A673 (cell line): Measurements from ENCODE around the gene SPACA6. TPM values are rescaled to one million over a fixed set of nuclear protein-coding genes. Genes with fewer than 3 reads are reported as not detected.
"Not testable (repeated sequence)": the region's sequence is repeated elsewhere in the genome, so short reads cannot be mapped to it uniquely, and the experiment has no call there.

ENCODE experiments used
- BruUV-seq: library from RNA; stranded (reverse); fragments of 400-500 nt; replicated peaks from 2 replicates; lab custom pipeline; 2021; lab: Mats Ljungman, UMichigan
- CTCF ChIA-PET: fragments of 300-600 bp; sonication (Branson Sonifier 250); formaldehyde crosslinking; loops from one replicate; lab custom pipeline; 2022; ENCODE audit warnings: antibody characterized with exemption; lab: Charles Lee
- POLR2A ChIA-PET: fragments of 300-600 bp; sonication (Branson Sonifier 250); formaldehyde crosslinking; loops from one replicate; lab custom pipeline; 2022; ENCODE audit warnings: antibody characterized with exemption; ENCODE audit not compliant: low non-redundant PET; lab: Charles Lee
- DNase-seq: peaks from one replicate; pipeline ENCODE4 v3.0.0-alpha.2; 2015; ENCODE audit warnings: low spot score
- H3K27ac ChIP-seq: fragments of 200-600 bp; sonication (generic); 2 replicates; pipeline ENCODE4 v1.5.1; 2016; ENCODE audit warnings: mixed run types, low read depth, mild to moderate bottlenecking, mixed read lengths, antibody characterized with exemption, low read length; ENCODE audit not compliant: poor library complexity, severe bottlenecking
- H3K27me3 ChIP-seq: fragments of 200-600 bp; sonication (generic); replicated peaks from 2 replicates; pipeline ENCODE4 v1.6.1; 2017; ENCODE audit warnings: mixed run types, low read depth, mild to moderate bottlenecking, mixed read lengths, antibody characterized with exemption, low read length; ENCODE audit not compliant: insufficient read depth, poor library complexity
- H3K36me3 ChIP-seq: fragments of 200-600 bp; sonication (generic); 2 replicates; pipeline ENCODE4 v1.6.1; 2016; ENCODE audit warnings: mixed run types, mild to moderate bottlenecking, mixed read lengths, antibody characterized with exemption, low read length; ENCODE audit not compliant: insufficient read depth, poor library complexity, severe bottlenecking
- H3K4me1 ChIP-seq: fragments of 200-600 bp; sonication (generic); 2 replicates; pipeline ENCODE4 v1.6.1; 2017; ENCODE audit warnings: mixed run types, mild to moderate bottlenecking, mixed read lengths, antibody characterized with exemption, low read length; ENCODE audit not compliant: insufficient read depth, poor library complexity, severe bottlenecking
- H3K4me3 ChIP-seq: fragments of 200-600 bp; sonication (generic); 2 replicates; pipeline ENCODE4 v1.5.1; 2016; ENCODE audit warnings: low read depth, mixed run types, mild to moderate bottlenecking, mixed read lengths, low read length; ENCODE audit not compliant: poor library complexity, severe bottlenecking
- H3K9me3 ChIP-seq: fragments of 200-600 bp; sonication (generic); 2 replicates; pipeline ENCODE4 v1.6.1; 2016; ENCODE audit warnings: mixed run types, low read depth, mild to moderate bottlenecking, mixed read lengths, antibody characterized with exemption, low read length; ENCODE audit not compliant: poor library complexity, severe bottlenecking
- CTCF ChIP-seq: fragments of 300-800, 200-600 bp; sonication (generic); conservative IDR thresholded peaks from 2 replicates; pipeline ENCODE4 v1.5.1; 2017; ENCODE audit warnings: low read depth, mild to moderate bottlenecking, antibody characterized with exemption, low read length, moderate library complexity, mixed read lengths
- EZH2 ChIP-seq: fragments of 200-600 bp; sonication (generic); IDR thresholded peaks from 2 replicates; pipeline ENCODE4 v1.6.1; 2017; ENCODE audit warnings: borderline replicate concordance, low read depth, mild to moderate bottlenecking, mixed read lengths, antibody characterized with exemption, low read length; ENCODE audit not compliant: poor library complexity, severe bottlenecking
- intact Hi-C: fragments of 100-400 bp; cut with micrococcal nuclease; formaldehyde crosslinking; loops from one replicate; pipeline ENCODE4 v1.10.0; 2022; ENCODE audit not compliant: unreplicated experiment
- total RNA-seq: library from RNA; stranded (reverse); gene quantifications from 2 replicates; pipeline ENCODE4 v1.2.3, GENCODE V29; 2021

The SPACA6 gene
- total RNA-seq, 1 experiment from 2014 or later, result 28.6 TPM

DNA sequence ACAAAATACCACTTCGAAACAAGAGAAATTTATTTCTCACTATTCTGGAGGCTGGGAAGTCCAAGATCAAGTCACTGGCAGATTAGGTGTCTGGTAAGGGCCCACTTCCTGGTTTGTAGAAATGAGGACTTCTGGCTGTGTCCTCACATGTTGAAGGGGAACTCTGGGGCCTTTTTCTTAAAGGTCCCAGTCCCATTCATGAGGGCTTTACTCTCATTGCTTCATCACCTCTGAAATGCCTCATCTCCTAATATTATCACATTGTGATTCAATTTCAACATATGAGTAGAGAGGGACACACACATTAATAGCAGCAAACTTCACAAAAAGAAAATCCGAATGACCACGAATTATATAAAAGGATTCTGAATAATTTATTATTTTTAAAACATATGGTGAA, 24.9 kb upstream of the SPACA6 start:
- H3K9me3 ChIP-seq, result no peaks in the 10 kb centered on the region
- H3K27ac ChIP-seq, result no peak overlapping the region
- H3K4me3 ChIP-seq, result no peak overlapping the region
- no peaks in the 10 kb centered on the region for H3K4me1 ChIP-seq
- H3K36me3 ChIP-seq, result no peaks in the 10 kb centered on the region
- TF ChIP-seq EZH2, result no peak
- TF ChIP-seq CTCF, result no peak
- peaks cover 20% of the 10 kb centered on the region for H3K27me3 ChIP-seq
- ChIA-PET POLR2A (no interaction called here), CTCF (no interaction called here)
- intact Hi-C loops, result loop anchor here (10.0 kb wide), 1 partner anchor 333 kb away; no protein-coding TSS in a partner anchor
- DNase-seq, result no peak
- no TSS peak for BruUV-seq

DNA sequence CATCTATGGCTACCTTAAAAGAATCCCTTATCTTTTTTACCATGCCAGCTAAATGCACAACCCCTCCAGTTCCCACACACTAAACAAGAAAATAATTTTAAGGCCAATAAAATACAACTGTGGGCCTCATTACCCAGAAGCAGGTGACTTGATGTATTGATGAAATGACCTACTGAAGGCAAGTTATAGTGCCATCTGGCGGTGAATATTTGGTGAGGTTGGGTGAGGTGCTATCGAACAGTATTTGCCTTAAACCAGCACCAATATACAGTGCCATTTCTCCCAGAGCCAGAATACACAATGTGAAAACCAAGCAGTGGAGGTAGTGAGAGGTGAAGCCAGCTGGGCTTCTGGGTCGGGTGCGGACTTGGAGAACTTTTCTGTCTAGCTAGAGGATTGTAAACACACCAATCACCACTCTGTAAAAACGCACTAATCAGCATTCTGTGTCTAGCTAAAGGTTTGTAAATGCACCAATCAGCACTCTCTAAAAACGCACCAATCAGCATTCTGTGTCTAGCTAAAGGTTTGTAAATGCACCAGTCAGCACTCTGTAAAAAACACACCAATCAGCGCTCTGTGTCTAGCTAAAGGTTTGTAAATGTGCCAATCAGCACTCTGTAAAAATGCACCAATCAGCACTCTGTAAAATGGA, 17.1 kb upstream of the SPACA6 start:
- H3K9me3 ChIP-seq, H3K36me3 ChIP-seq, BruUV-seq, intact Hi-C loops, H3K4me3 ChIP-seq, H3K27ac ChIP-seq, POLR2A ChIA-PET, H3K4me1 ChIP-seq: not testable (repeated sequence)
- DNase-seq, result peak; percentile 47
- CTCF ChIA-PET, result interaction anchor here (1.9 kb wide), 1 partner anchor 15 kb away, joined by 7 read pairs; no protein-coding TSS in a partner anchor
- peaks cover 17% of the 10 kb centered on the region for H3K27me3 ChIP-seq
- peak; percentile 60 for TF ChIP-seq CTCF

GRCh38 chr19:51676566-51677083, 16.5 kb upstream of the SPACA6 start:
- Histone ChIP-seq H3K4me3 (no peak overlapping the region), H3K27me3 (peaks cover 17% of the 10 kb centered on the region), H3K4me1 (peaks cover 4% of the 10 kb centered on the region), H3K36me3 (no peaks in the 10 kb centered on the region), H3K27ac (no peak overlapping the region), H3K9me3 (no peaks in the 10 kb centered on the region)
- ChIA-PET POLR2A (no interaction called here), CTCF (interaction anchor here (1.9 kb wide), 1 partner anchor 16 kb away, joined by 7 read pairs; no protein-coding TSS in a partner anchor)
- BruUV-seq, result no TSS peak
- TF ChIP-seq EZH2, result no peak
- TF ChIP-seq CTCF, result no peak
- intact Hi-C loops, result no loop called here
- no peak for DNase-seq
